ENCODE results near the gene PHACTR2. TPM values are rescaled to one million over a fixed set of nuclear protein-coding genes. Genes with fewer than 3 reads are reported as not detected.

Gene PHACTR2
- total and polyA plus RNA-seq, 11 donors, result 10.2 to 101 (median 67.9) TPM

GRCh38 chr6:143695130-143695968, 17.6 kb downstream of the PHACTR2 start:
- intact Hi-C loops (cut with DNase I), result loop anchor here in 2 of 10 donors (5.0 kb wide), 2 partner anchors 47 to 52 kb away; no protein-coding TSS in a partner anchor
- no peak overlapping the region for H3K4me3 ChIP-seq

GRCh38 chr6:143695969-143696663, 18.4 kb downstream of the PHACTR2 start:
- ATAC-seq (no peak), DNase-seq (no peak)
- Histone ChIP-seq H3K9me3 (no peaks in the 10 kb centered on the region), H3K36me3 (no peaks in the 10 kb centered on the region), H3K27ac (peak overlapping the region in 11 of 12 donors; percentile 1 to 78 (median 41)), H3K4me3 (no peak overlapping the region), H3K4me1 (peaks cover 4 to 95% (median 78%) of the 10 kb centered on the region in 12 donors), H3K27me3 (no peaks in the 10 kb centered on the region)
- WGBS, 4 donors, result 41 to 58% (median 45%) methylated on average over 4 of the region's 4 CpGs
- TF ChIP-seq POLR2A (IDR thresholded peaks at IDR 0.05) (no peak), CTCF (IDR thresholded peaks at IDR 0.05) (no peak)
- intact Hi-C loops (cut with DNase I), result loop anchor here in 2 of 10 donors (5.0 kb wide), 2 partner anchors 46 to 51 kb away; no protein-coding TSS in a partner anchor

More at GRCh38 chr6:143695130-143695968, 17.6 kb downstream of the PHACTR2 start:
- no peaks in the 10 kb centered on the region for H3K27me3 ChIP-seq
- H3K27ac ChIP-seq, result peak overlapping the region in 9 of 12 donors; percentile 1 to 78 (median 42)
- TF ChIP-seq POLR2A (IDR thresholded peaks at IDR 0.05), result no peak
- TF ChIP-seq CTCF (IDR thresholded peaks at IDR 0.05), result no peak
- peaks cover 4 to 95% (median 76%) of the 10 kb centered on the region in 12 donors for H3K4me1 ChIP-seq
- no peak for DNase-seq
- WGBS, 4 donors, result 53 to 67% (median 61%) methylated on average over 7 of the region's 7 CpGs
- no peaks in the 10 kb centered on the region for H3K36me3 ChIP-seq
- no peaks in the 10 kb centered on the region for H3K9me3 ChIP-seq
- peak in 1 of 4 donors; percentile 41 for ATAC-seq

GRCh38 chr6:143696664-143697000, 18.9 kb downstream of the PHACTR2 start:
- DNase-seq, result no peak
- TF ChIP-seq CTCF (IDR thresholded peaks at IDR 0.05), result no peak
- TF ChIP-seq POLR2A (IDR thresholded peaks at IDR 0.05), result no peak
- Histone ChIP-seq H3K9me3 (no peaks in the 10 kb centered on the region), H3K4me3 (no peak overlapping the region), H3K36me3 (no peaks in the 10 kb centered on the region), H3K4me1 (peaks cover 4 to 95% (median 75%) of the 10 kb centered on the region in 12 donors), H3K27ac (peak overlapping the region in 11 of 12 donors; percentile 1 to 78 (median 41)), H3K27me3 (no peaks in the 10 kb centered on the region)
- intact Hi-C loops (cut with DNase I), result loop anchor here in 2 of 10 donors (5.0 kb wide), 2 partner anchors 46 to 51 kb away; no protein-coding TSS in a partner anchor
- WGBS, 4 donors, result 49 to 55% (median 49%) methylated on average over 2 of the region's 2 CpGs
- ATAC-seq, result no peak

All from heart left ventricle (tissue), 16 donors.